HG03457 (cell line): ENCODE results near the gene ACOX3.

Experiments
- ATAC-seq: cut with Tn5 transposase; IDR thresholded peaks from one replicate; pipeline ENCODE4 v1.9.1; 2021; ENCODE audit warnings: moderate number of reproducible peaks; ENCODE audit not compliant: unreplicated experiment

Gene ACOX3

DNA sequence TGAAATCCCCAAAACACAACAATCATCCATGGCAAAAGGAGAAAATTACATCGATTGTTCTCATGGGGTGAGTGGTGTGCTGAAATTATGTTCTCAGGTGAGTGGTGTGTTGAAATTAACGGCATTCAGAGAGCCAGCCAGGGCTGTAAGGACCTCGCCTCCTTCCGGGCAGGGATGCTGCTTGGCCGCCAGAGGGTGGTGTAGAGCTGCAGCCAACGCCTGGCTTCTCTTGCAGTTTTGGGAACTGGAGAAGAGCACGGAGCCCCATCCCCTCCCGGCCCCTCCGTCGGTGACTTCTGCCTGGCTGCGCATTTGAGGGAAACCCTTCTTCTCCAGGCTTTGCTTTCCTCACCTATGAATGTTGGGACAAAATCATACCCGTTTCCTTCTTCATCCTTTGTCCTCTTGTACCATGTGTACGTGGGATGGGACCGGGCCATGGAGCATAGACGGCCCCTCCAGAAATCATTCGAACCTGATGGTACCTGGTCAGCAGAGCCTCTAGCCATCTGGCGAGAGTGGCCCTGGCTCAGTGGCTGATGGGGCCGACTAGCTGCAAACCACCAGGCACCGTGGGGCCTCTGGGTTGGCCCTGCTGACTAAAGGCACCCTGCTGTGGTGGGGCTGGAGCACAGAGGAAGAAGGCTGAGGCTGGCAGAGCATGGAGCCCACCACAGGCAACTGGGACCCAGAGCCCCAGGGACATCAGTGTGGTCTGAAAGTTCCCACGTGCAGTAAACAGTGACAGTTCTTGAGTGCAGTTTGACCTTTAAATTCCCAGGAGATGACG lies 28.4 kb upstream of the ACOX3 start:
- ATAC-seq = no peak

DNA sequence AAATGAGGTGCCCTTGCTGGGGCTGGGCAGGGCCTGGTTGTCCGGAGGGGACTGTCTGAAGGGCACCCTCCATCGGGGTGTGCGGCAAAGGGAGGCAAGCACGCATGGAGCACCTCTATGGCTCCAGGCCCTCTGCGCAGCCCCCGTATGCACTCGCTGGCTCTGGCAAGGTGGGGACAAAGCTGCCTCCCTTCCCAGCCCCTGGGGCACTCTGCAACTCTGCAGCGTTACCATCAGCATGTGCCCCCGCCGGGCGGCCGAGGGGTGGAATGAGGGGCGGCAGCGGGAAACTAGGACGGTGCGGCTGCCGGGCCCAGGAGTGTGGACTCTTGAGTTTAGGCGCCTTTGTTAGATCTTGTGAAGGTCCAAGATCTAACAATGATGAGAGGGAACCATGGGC lies 26.5 kb upstream of the ACOX3 start:
- ATAC-seq = no peak

DNA sequence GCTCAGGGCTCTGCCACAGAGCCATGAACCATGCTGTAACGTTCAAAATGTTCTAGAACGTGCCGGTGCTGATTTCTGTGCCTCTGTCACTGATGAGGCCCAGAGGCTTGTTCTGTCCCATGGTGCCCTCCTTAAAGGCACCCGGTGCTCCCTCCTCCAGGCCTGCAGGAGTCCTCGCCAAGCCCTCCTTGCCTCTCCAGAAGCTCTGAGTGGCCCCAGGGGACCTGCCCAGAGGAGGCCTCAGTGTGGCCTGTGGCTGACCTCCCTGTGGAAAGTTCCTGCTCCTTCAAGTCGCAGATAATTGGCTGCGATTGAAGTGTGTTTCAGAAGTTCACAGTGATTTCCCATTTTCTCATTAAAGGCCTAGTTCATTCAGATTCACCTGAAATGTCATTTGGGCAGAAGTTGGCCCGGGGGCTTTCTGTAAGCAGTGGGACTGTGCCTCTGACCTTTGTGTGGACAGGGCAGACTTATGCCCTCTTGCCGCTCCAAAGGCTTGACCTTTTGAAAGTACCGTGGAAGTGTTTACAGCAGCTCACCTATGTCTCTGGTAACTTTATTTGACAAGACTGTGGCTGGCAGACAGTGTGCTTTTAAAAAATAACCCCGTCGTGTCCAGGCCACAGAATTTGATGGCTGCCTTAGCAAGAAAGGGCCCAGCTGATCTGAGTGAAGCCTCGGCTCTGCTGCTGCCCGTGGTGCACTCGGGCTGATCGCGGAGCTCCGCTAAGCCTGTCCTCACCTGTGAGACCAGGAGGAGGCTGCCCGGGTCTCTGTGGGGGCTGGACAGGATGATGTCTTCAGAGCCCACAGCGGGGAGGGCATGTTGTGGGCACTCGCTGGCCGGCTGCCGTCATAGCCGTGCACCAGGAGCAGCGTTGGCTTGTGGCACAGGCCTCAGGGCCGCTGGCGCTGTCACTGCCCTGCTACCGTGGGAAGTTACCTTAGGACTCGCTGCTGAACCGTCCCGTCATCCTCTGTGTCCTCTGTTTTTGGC lies 25.4 kb upstream of the ACOX3 start:
- ATAC-seq = no peak

DNA sequence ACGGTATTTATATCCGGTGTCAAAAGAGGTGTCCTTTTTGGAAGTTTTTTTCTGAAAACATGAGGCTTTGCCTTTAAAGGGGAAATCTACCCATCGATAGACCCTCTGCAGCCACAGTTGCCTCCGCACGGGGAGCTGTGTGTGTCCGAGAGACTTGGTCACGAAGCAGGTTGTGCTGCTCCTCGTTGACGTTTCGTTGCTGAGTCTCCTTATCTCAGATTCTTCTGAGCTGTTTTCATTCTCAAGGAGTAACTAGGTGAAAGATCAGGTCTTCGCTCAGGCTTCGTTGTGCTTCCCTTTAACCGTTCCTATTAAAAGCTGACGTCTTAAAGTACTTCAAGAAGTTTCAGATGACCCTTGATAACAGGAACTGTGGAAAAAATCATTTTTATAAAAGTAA lies 23.9 kb upstream of the ACOX3 start:
- ATAC-seq = no peak

DNA sequence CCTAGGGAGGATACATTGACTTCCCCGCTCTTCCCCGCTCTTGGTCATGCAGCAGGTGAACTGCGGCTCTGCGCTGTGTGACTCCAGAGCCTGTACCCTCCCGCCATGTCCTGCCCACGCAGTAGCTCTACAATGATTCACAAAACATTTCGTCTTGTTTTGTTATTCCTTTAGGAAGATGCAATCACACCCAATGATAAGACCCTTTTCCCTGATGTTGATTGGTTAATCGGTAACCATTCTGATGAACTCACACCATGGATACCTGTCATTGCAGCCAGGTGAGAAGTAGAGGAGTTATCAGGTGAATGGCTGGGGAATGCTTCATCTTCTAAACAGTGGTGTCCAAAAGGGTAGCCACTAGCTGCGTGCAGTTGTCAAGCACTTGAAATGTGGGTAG lies 23.3 kb upstream of the ACOX3 start:
- ATAC-seq = no peak

DNA sequence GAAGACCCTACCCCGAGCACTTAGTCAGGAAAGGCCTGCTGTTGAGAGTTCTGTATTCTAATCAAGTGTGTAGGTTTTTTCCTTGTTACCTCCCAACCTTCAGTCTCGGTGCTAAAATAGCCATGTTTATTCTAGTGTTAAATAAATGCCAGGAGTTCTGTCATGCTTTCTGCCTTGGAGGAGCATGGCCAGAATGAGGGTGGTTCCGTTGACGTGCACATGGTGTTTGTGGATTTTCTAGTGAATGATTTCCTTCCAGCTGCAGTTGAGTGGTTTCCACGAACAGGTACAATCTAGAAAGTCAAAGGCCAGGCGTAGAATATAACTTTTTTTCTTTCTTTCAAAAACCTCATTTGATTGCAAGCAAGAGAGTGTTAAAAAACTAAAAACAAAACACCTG lies 21.1 kb upstream of the ACOX3 start:
- ATAC-seq = no peak

DNA sequence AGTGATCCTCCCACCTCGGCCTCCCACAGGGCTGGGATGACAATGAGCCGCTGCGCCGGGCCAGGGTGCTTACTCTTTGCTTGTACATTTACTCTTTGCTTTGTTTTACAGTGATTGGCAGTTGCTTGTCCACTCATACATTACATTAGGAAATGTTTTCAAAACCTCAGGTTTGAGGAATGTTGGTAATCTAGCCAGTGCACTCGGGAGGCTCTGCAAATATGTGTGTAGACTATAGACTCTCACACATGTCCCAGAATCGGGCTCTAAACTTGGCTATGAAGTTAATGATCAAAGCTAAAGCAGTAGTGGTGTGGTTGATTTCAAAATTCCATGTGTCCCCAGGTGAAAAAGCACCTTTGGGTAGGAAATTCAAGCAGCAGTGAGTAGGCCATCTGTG lies 20.6 kb upstream of the ACOX3 start:
- no peak for ATAC-seq

DNA sequence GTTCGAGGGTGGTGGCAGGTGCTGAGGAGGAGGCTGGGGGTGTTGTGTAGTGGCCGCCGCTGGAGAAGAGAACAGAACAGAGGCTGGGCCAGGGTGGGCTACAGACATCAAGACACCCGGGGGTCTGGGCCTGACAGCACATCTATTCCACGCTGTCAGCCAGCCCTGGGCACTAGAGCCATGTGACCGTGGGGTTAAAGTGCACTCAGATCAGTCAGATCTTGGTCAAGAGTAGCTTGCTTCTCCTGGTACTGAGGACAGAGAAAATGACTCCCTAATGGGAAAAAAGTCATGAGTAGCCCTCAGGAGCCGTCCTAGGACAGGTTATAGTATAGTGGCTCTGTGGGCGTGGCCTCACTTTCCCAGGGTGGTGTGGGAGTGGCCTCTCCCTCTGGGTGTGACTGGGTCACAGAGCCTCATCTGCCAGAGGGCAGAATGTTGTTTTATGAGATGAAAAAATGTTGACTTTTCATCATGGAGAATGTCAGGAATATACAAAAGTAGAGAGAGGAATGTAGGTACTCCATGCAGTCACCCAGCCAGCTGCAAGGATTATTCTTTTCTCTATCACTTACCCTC lies 19.4 kb upstream of the ACOX3 start:
- ATAC-seq = no peak

DNA sequence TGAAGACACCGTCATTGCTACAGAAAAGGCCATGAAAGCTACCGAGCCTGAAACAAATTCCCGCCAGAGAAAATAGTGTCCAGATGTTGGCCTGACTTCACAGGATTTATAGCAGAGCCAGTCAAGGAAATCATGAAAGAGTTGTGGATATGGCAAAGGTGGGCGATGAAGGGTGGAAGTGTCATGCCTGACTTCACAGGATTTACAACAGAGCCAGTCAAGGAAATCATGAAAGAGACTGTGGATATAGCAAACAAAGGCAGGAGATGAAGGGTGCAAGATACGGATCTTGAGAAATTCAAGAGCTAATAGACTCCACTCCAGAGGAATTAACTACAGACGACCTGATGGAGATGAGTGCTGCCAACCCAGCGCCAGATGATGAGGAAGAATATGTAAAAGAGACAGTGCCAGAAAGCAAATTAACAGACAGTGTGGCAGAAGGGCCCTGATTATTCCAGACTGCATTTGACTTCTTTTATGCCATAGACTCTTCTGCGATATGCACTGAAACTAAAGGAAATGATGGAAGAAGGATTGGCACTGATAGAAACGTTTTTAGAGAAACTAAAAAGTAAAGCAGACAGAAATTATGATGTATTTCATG lies 17.2 kb upstream of the ACOX3 start:
- no peak for ATAC-seq

DNA sequence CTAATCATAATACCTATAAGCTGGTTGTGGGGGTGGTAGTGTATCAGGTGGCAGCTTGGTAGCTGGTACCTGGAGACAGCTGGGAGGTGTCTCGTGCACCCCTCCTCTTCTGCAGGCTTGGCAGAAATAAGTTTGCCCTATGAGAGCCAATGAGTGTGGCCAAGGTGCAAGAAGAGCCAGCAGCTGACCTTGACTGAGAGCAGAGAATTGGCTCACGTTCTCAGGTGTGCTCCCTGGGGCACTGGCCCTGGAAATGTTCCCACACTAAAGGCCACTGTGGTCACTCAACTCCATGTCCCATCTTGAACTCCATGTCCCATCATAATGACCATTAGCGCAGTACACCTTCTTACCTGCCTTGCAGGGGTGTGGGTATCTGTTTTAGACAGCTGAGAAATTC lies 13.4 kb upstream of the ACOX3 start:
- no peak for ATAC-seq

DNA sequence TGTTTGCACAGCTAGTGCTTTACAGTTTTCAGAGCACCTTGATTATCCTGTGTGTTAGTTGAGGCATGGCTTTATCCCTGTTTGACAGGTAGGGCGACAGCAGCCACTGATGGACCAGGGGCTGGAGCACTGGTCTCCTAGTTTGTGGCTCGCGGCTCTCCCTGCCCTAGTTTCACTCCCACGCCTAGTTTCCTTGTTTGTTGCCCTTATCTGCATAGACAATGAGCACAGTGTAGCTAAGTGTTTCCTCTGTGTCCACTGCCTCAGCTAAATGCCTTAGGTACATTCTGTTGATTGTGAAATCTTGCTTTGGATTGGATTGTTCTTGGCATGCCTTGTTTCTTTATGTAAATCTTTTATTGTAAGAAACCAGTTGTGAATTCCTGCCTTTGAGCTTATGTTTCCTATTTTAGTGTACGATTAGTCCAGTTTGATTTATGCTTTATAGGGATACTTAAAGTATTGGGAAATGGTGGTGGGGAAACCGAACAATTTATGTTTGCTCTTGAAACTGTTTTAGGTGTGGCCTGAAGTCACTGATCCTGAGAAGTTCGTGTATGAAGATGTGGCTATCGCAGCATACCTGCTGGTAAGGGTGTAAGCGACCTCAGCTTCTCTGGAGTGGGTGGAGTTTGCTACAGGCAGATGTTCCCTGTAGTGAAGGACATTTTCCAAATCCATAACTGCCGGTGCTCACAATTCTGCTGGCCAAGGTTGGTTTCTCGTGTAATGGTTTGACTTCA lies 11.1 kb upstream of the ACOX3 start:
- ATAC-seq = no peak

DNA sequence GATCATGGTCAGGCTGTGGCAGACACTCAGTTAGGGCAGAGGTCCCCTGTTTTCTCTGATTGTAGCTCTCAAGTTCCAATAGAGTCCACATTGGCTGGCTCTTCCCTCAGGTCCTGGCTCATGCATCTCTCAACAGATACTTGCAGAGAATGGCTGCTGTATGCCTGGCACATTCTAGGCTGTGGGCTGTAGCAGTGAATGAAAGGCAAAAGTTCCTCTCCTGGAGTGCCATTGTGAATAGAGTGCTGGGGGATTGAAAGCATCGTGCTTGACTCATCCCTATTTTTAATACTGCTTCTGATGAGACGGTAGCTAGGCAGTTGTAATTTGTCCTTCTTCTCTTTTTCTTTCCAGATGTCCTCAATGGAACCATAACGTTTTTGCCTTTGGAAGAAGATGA lies 5.6 kb upstream of the ACOX3 start:
- no peak for ATAC-seq

DNA sequence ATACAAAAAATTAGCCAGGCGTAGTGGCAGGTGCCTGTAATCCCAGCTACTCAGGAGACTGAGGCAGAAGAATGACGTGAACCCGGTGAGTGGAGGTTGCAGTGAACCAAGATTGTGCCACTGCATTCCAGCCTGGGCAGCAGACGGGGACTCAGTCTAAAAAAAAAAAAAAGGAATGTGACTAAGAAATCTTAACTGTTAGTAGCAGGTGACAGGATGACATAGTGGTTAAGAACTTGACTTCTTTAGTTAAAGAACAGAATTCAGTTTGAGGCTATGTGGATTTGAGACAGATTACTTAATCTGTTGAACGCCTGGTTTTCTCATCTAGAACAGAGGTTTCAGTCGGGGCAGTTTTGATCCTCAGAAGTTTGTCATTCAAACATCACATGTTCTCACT lies 3.3 kb upstream of the ACOX3 start:
- no peak for ATAC-seq

DNA sequence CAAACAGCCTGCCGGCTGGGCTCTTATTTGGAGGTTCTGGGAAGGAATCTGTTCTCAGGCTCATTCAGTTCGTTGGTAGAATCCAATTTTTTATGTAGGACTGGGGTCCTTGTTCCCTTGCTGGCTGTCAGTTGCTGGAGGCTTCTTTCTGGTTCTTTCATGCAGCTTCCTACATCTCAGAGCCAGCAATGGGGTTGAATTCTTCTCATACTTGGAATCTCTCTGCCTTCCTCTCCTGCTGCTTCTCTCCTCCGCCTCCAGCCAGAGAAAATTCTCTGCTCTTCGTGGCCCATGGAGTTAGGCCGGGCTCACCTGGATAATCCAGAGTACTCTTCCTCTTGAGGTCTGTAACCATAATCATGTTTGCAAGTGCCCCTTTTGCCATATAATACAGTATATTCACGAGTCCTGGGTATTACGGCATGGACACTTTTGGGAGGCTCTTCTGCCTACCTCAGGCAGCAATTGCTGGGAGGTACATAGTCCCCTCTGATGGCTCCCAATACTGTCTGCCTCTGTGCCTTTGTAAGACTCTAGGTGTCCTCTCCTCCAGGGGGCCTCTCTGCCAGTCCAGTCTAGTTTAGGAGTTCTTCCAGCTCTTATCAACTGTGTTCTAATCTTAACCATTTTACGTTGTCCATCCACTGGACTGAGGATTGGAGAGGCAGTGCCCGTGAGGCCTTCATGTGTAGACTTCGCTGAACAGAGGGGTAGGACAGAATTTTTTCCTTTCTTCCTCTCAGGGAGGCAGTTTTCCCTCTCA lies 2.3 kb upstream of the ACOX3 start:
- no peak for ATAC-seq

DNA sequence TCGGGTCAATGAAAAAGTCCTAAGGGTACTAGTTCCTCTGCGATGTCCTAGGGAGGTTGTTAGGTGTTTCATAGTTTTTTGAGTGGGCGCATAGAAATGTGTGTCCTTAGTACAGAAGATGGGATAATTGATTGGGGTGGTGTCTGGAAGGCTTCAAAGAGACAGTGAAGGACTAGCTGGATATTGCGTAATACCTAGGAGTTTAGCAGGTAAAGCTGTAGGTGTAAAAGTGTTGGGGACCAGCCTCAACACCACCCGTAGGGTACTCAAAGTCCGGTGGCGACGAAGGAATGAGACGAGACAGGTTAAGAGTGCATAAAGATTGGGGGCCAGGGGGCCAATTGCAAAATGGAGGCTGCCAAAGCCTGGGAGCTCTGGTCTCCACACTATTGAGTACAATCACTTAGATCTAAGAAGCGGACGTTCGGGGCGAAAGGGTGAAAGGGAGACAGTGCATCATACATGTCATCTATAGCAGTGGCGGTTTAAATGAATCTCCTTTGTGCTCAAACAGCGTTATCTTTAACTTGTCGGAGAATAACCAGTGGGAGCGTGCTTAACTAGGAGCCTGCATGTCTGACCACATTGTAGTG lies 1.1 kb upstream of the ACOX3 start:
- ATAC-seq = no peak

DNA sequence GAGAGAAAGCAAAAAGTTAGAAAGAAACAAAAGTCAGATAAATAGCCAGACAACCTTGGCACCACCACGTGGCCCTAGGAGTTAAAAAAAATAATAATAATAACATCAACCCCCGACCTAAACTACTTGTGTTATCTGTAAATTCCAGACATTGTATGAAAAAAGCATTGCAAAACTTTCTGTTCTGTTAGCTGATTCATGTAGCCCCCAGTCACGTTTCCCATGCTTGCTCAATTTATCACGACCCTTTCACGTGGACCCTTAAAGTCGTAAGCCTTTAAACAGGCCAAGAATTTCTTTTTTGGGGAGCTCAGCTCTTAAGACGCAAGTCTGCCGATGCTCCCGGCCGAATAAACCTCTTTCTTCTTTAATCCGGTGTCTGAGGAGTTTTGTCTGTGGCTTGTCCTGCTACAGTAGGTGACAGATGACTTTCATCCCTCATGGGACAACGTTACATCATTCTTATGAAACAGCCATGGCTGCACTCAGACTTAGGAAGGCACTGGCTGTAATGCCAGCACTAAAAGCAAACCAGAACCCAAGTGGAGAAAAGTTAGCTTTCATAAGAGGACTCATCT lies 520 bp downstream of the ACOX3 start:
- ATAC-seq = peak; percentile 17

DNA sequence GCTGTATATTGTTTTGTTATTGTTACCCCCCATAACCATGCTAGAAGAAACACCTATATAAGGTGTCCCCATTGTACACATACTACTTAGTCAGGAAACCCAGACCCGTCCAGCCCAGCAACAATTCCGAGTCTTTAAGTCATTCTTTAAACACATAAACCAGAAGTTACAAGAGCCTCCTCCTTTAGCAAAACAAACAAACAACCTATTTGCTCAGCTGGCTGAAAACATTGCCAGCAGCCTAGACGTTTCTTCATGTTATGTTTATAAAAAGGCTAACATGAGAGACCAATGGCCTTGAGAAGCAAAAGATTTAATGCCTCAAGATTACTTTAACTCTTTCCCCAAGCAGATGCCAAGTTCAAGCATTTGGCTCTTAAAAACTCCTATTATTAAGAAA lies 1.4 kb downstream of the ACOX3 start:
- no peak for ATAC-seq

DNA sequence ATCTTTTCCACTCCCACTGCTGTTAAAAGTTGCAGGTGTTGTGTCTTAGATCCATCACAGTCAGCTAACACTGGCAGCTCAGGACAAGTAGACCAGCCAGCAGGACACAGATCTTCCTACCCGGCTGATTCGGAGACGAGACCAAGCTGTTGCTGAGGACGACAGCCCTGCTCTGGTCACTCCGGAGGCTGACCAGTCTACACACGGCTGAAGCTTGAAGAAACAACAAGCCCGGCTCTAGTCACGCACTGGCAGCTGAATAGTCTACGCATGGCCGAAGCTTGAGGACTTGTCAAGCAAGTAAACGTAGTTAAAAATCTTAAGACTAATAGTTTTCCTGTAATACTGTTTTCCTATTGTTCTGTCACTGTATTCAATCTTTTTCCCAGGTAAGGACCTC lies 1.8 kb downstream of the ACOX3 start:
- ATAC-seq = no peak

DNA sequence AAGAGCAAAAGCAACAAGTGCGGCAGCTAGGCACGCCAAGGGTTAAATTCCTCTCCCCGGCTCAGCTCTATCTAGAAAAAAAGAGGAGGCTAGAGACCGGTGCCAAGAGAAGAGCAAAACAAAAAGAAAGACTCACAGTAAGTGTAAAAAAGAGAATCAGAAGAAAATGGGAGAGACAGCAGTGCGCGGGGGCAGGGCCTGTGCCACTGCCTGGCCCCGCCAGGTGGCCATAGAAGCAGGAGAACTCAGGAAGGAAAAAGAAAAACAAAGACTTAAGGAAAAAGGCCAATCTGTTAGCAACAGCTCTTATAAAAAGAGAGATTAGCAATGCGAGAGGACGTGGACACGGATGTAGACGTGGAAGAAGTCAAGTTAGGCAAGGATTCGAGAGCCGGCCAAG lies 3.2 kb downstream of the ACOX3 start:
- no peak for ATAC-seq
